IPS-11a (cell line): Measurements from ENCODE around the gene VPS45.

Experiments
- H3K4me3 ChIP-seq: one replicate; pipeline ENCODE4 v1.5.1; 2013; ENCODE audit warnings: low read depth, low read length, control low read depth

Gene VPS45

GRCh38 chr1:150156868-150157603 is 89.5 kb downstream of the VPS45 start:
- no peak overlapping the region for H3K4me3 ChIP-seq

GRCh38 chr1:150159550-150159949 is 92.0 kb downstream of the VPS45 start:
- no peak overlapping the region for H3K4me3 ChIP-seq

- H3K4me3 ChIP-seq, result no peak overlapping the region
Observed at GRCh38 chr1:150160964-150161621, 93.5 kb downstream of the VPS45 start.

GRCh38 chr1:150161747-150162581 is 94.4 kb downstream of the VPS45 start:
- H3K4me3 ChIP-seq, result peak overlapping the region; percentile 8

GRCh38 chr1:150162582-150162861 is 94.9 kb downstream of the VPS45 start:
- peak overlapping the region; percentile 27 for H3K4me3 ChIP-seq

GRCh38 chr1:150162862-150163706 is 95.5 kb downstream of the VPS45 start:
- peak overlapping the region; percentile 27 for H3K4me3 ChIP-seq

- no peak overlapping the region for H3K4me3 ChIP-seq
Observed at GRCh38 chr1:150164224-150164623, 96.6 kb downstream of the VPS45 start.

- no peak overlapping the region for H3K4me3 ChIP-seq
Observed at GRCh38 chr1:150164779-150165178, 97.2 kb downstream of the VPS45 start.

- H3K4me3 ChIP-seq, result no peak overlapping the region
Observed at GRCh38 chr1:150165622-150166612, 98.3 kb downstream of the VPS45 start.

- no peak overlapping the region for H3K4me3 ChIP-seq
Observed at GRCh38 chr1:150168960-150169601, 101.5 kb downstream of the VPS45 start.

GRCh38 chr1:150171801-150172200 is 104.2 kb downstream of the VPS45 start:
- H3K4me3 ChIP-seq, result no peak overlapping the region

GRCh38 chr1:150173141-150173585 is 105.6 kb downstream of the VPS45 start:
- no peak overlapping the region for H3K4me3 ChIP-seq

GRCh38 chr1:150176593-150176992 is 109.0 kb downstream of the VPS45 start:
- no peak overlapping the region for H3K4me3 ChIP-seq

- H3K4me3 ChIP-seq, result no peak overlapping the region
Observed at GRCh38 chr1:150178548-150178947, 111.0 kb downstream of the VPS45 start.

- H3K4me3 ChIP-seq, result no peak overlapping the region
Observed at GRCh38 chr1:150179867-150180266, 112.3 kb downstream of the VPS45 start.

GRCh38 chr1:150180474-150180873 is 112.9 kb downstream of the VPS45 start:
- no peak overlapping the region for H3K4me3 ChIP-seq

GRCh38 chr1:150182247-150182646 is 114.7 kb downstream of the VPS45 start:
- no peak overlapping the region for H3K4me3 ChIP-seq

GRCh38 chr1:150183061-150183460 is 115.5 kb downstream of the VPS45 start:
- H3K4me3 ChIP-seq, result no peak overlapping the region

- no peak overlapping the region for H3K4me3 ChIP-seq
Observed at GRCh38 chr1:150185481-150185880, 117.9 kb downstream of the VPS45 start.
